ENCODE results near the gene TDRD7.

TDRD7 gene

GRCh38 chr9:97411789-97412625, at the start of gene TDRD7:
Gene TDRD7, plus strand, starts transcription at chr9:97412096. Its CDS starts 16,370 bp downstream, at chr9:97428466.
- H3K27ac ChIP-seq, result no peak within 1 kb of the TSS
- peak within 1 kb of the TSS; percentile 87 for H3K4me3 ChIP-seq
- no peak for DNase-seq (ENCODE audit: low read depth, low spot score)
- peak; percentile 7 for TF ChIP-seq FOXP2 (optimal IDR thresholded peaks at IDR 0.05; ENCODE audit: control extremely low read depth, extremely low read length, insufficient read depth)
- no peak for TF ChIP-seq EZH2 (IDR thresholded peaks at IDR 0.05)
- peak within 1 kb of the TSS; percentile 59 for H3K9ac ChIP-seq (ENCODE audit: insufficient read length)
- H3K36me3 ChIP-seq (ENCODE audit: insufficient read depth, low read length), result no peaks in the 10 kb centered on the region
- H3K9me3 ChIP-seq (ENCODE audit: low read depth, low read length), result no peaks in the 10 kb centered on the region

- TF ChIP-seq FOXP2 (optimal IDR thresholded peaks at IDR 0.05; ENCODE audit: control extremely low read depth, extremely low read length, insufficient read depth) (no peak), POLR2AphosphoS5 (IDR thresholded peaks at IDR 0.05; ENCODE audit: borderline replicate concordance, low read depth, low read length) (no peak), EZH2 (IDR thresholded peaks at IDR 0.05) (no peak)
- H3K9me3 ChIP-seq (ENCODE audit: low read depth, low read length), result no peaks in the 10 kb centered on the region
- no peaks in the 10 kb centered on the region for H3K36me3 ChIP-seq (ENCODE audit: insufficient read depth, low read length)
- H3K27ac ChIP-seq, result no peak overlapping the region
- H3K9ac ChIP-seq (ENCODE audit: insufficient read length), result no peak overlapping the region
- no peak overlapping the region for H3K4me3 ChIP-seq
- DNase-seq (ENCODE audit: low read depth, low spot score), result no peak
Measured at GRCh38 chr9:97362777-97363545, 48.9 kb upstream of the TDRD7 start.

GRCh38 chr9:97363661-97364299, 48.1 kb upstream of the TDRD7 start:
- H3K4me3 ChIP-seq, result no peak overlapping the region
- no peaks in the 10 kb centered on the region for H3K9me3 ChIP-seq (ENCODE audit: low read depth, low read length)
- DNase-seq (ENCODE audit: low read depth, low spot score), result no peak
- H3K36me3 ChIP-seq (ENCODE audit: insufficient read depth, low read length), result no peaks in the 10 kb centered on the region
- no peak overlapping the region for H3K9ac ChIP-seq (ENCODE audit: insufficient read length)
- H3K27ac ChIP-seq, result no peak overlapping the region
- no peak for TF ChIP-seq POLR2AphosphoS5 (IDR thresholded peaks at IDR 0.05; ENCODE audit: borderline replicate concordance, low read depth, low read length)
- no peak for TF ChIP-seq FOXP2 (optimal IDR thresholded peaks at IDR 0.05; ENCODE audit: control extremely low read depth, extremely low read length, insufficient read depth)
- TF ChIP-seq EZH2 (IDR thresholded peaks at IDR 0.05), result no peak

GRCh38 chr9:97364769-97365490, 47.0 kb upstream of the TDRD7 start:
- TF ChIP-seq EZH2 (IDR thresholded peaks at IDR 0.05) (no peak), POLR2AphosphoS5 (IDR thresholded peaks at IDR 0.05; ENCODE audit: borderline replicate concordance, low read depth, low read length) (no peak), FOXP2 (optimal IDR thresholded peaks at IDR 0.05; ENCODE audit: control extremely low read depth, extremely low read length, insufficient read depth) (no peak)
- H3K27ac ChIP-seq, result no peak overlapping the region

GRCh38 chr9:97365634-97366033, 46.3 kb upstream of the TDRD7 start:
- Histone ChIP-seq H3K4me3 (no peak overlapping the region), H3K36me3 (ENCODE audit: insufficient read depth, low read length) (no peaks in the 10 kb centered on the region), H3K27ac (no peak overlapping the region), H3K9ac (ENCODE audit: insufficient read length) (no peak overlapping the region), H3K9me3 (ENCODE audit: low read depth, low read length) (no peaks in the 10 kb centered on the region)
- TF ChIP-seq FOXP2 (optimal IDR thresholded peaks at IDR 0.05; ENCODE audit: control extremely low read depth, extremely low read length, insufficient read depth) (no peak), POLR2AphosphoS5 (IDR thresholded peaks at IDR 0.05; ENCODE audit: borderline replicate concordance, low read depth, low read length) (no peak), EZH2 (IDR thresholded peaks at IDR 0.05) (no peak)
- DNase-seq (ENCODE audit: low read depth, low spot score), result no peak

More at GRCh38 chr9:97364769-97365490, 47.0 kb upstream of the TDRD7 start:
- no peak overlapping the region for H3K9ac ChIP-seq (ENCODE audit: insufficient read length)
- no peaks in the 10 kb centered on the region for H3K9me3 ChIP-seq (ENCODE audit: low read depth, low read length)
- H3K4me3 ChIP-seq, result no peak overlapping the region
- DNase-seq (ENCODE audit: low read depth, low spot score), result no peak
- H3K36me3 ChIP-seq (ENCODE audit: insufficient read depth, low read length), result no peaks in the 10 kb centered on the region

- no peak overlapping the region for H3K9ac ChIP-seq (ENCODE audit: insufficient read length)
Measured at GRCh38 chr9:97366476-97366875, 45.4 kb upstream of the TDRD7 start.

GRCh38 chr9:97366889-97367288, 45.0 kb upstream of the TDRD7 start:
- H3K9me3 ChIP-seq (ENCODE audit: low read depth, low read length), result no peaks in the 10 kb centered on the region
- no peaks in the 10 kb centered on the region for H3K36me3 ChIP-seq (ENCODE audit: insufficient read depth, low read length)
- no peak overlapping the region for H3K9ac ChIP-seq (ENCODE audit: insufficient read length)
- TF ChIP-seq POLR2AphosphoS5 (IDR thresholded peaks at IDR 0.05; ENCODE audit: borderline replicate concordance, low read depth, low read length), result no peak
- TF ChIP-seq FOXP2 (optimal IDR thresholded peaks at IDR 0.05; ENCODE audit: control extremely low read depth, extremely low read length, insufficient read depth), result no peak
- no peak for TF ChIP-seq EZH2 (IDR thresholded peaks at IDR 0.05)
- no peak overlapping the region for H3K4me3 ChIP-seq
- DNase-seq (ENCODE audit: low read depth, low spot score), result no peak
- H3K27ac ChIP-seq, result no peak overlapping the region

More at GRCh38 chr9:97366476-97366875, 45.4 kb upstream of the TDRD7 start:
- no peaks in the 10 kb centered on the region for H3K36me3 ChIP-seq (ENCODE audit: insufficient read depth, low read length)
- no peak for DNase-seq (ENCODE audit: low read depth, low spot score)
- H3K27ac ChIP-seq, result no peak overlapping the region
- H3K4me3 ChIP-seq, result no peak overlapping the region
- TF ChIP-seq POLR2AphosphoS5 (IDR thresholded peaks at IDR 0.05; ENCODE audit: borderline replicate concordance, low read depth, low read length) (no peak), EZH2 (IDR thresholded peaks at IDR 0.05) (no peak), FOXP2 (optimal IDR thresholded peaks at IDR 0.05; ENCODE audit: control extremely low read depth, extremely low read length, insufficient read depth) (no peak)
- no peaks in the 10 kb centered on the region for H3K9me3 ChIP-seq (ENCODE audit: low read depth, low read length)

Data from SK-N-MC (cell line).